BE2C (cell line): Measurements from ENCODE around the gene SCGB3A1.

Experiments used
- DNase-seq: peaks from one replicate; pipeline ENCODE4 v3.0.0-alpha.2; 2020
- H3K27me3 ChIP-seq: fragments of 250-450 bp; sonication (Bioruptor Pico); 2 replicates; pipeline ENCODE4 v1.5.1; 2020; ENCODE audit warnings: mild to moderate bottlenecking
- H3K36me3 ChIP-seq: fragments of 250-450 bp; sonication (Bioruptor Pico); 2 replicates; pipeline ENCODE4 v1.5.1; 2020; ENCODE audit warnings: mild to moderate bottlenecking
- H3K4me1 ChIP-seq: fragments of 250-450 bp; sonication (Bioruptor Pico); 2 replicates; pipeline ENCODE4 v1.5.1; 2020
- H3K4me3 ChIP-seq: 2 replicates; pipeline ENCODE4 v1.5.1; 2011; ENCODE audit warnings: low read depth, low read length
- H3K9me3 ChIP-seq: fragments of 250-450 bp; sonication (Bioruptor Pico); 2 replicates; pipeline ENCODE4 v1.5.1; 2020
- CTCF ChIP-seq: IDR thresholded peaks from 2 replicates; pipeline ENCODE4 v1.5.1; 2012; ENCODE audit warnings: mild to moderate bottlenecking, low read depth, low read length

The SCGB3A1 gene

GRCh38 chr5:180636403-180637075 is 45.2 kb upstream of the SCGB3A1 start:
- Histone ChIP-seq H3K27me3 (no peaks in the 10 kb centered on the region), H3K36me3 (no peaks in the 10 kb centered on the region), H3K4me3 (no peak overlapping the region), H3K9me3 (no peaks in the 10 kb centered on the region; the same call in 1 of the 2 replicates), H3K4me1 (no peaks in the 10 kb centered on the region)
- TF ChIP-seq CTCF: no peak
- no peak for DNase-seq

DNA sequence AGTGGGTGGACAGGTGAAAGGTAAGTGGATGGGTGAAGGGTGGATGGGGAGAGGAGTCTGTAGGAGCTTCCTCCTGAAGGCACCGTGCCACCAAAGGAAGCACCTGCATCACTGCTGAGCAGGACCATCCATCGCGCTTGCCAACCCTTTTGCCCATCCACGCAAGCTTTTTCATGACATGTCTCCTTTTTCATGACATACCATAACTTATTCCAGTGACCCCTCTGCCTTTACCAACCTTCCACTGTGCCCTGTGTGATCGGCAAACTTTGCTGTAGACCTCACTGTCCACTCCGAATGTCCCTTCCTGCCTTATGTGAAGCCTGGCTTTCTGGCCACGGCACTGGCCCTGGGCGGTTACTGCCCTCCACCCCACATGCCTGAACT is 44.7 kb upstream of the SCGB3A1 start:
- Histone ChIP-seq H3K4me1 (no peaks in the 10 kb centered on the region), H3K4me3 (no peak overlapping the region), H3K9me3 (no peaks in the 10 kb centered on the region; the same call in 1 of the 2 replicates), H3K36me3 (no peaks in the 10 kb centered on the region), H3K27me3 (no peaks in the 10 kb centered on the region)
- TF ChIP-seq CTCF: no peak
- DNase-seq: no peak

DNA sequence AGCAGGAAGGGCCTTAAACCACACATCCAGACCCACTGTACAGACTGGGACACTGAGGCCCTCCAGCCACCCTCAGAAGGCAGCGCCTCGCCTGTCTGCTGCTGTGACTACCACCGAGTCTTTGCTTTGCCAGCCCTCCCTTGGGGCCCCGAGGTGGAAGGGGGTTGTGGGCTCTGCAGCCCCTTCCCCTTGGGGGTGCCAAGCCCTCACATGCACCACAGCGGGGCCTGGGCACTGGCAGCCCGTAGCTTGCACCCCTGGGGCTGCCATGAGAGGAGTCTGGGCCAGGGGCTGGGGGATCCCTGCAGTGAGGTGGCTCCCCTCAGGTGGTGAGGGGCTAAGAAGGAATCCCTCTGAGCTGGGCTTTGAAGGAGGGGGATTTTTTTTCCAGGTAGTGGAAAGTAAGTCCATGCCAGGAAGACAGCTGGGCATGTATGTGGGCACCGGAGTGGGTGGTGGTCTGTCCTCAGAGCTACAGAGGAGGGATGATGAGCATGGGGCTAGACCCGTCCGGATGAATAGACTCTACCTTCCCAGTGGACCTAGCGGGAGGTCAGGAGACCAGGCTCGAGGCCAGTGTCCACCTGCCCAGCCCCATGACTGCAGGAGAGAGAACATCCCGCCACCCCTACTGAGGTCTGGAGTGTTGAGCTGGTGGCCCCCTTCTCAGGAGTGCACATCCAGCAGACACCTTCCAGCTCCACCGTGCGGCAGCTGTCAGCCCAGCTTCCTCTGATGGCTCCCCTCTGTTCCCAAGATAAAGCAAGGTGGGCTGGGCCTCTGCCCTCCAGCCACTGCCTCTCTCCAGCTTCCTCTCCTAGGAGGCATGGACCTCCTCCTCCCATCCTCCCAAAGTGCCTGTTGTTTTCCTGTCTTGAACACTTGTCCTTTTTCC is 42.2 kb upstream of the SCGB3A1 start:
- H3K27me3 ChIP-seq: no peaks in the 10 kb centered on the region
- TF ChIP-seq CTCF: no peak
- no peaks in the 10 kb centered on the region for H3K4me1 ChIP-seq
- no peaks in the 10 kb centered on the region for H3K36me3 ChIP-seq
- no peak overlapping the region for H3K4me3 ChIP-seq
- H3K9me3 ChIP-seq: no peaks in the 10 kb centered on the region; the same call in 1 of the 2 replicates
- no peak for DNase-seq

GRCh38 chr5:180632768-180633167 is 41.5 kb upstream of the SCGB3A1 start:
- Histone ChIP-seq H3K4me1 (no peaks in the 10 kb centered on the region), H3K9me3 (no peaks in the 10 kb centered on the region; the same call in 1 of the 2 replicates), H3K4me3 (no peak overlapping the region), H3K36me3 (no peaks in the 10 kb centered on the region), H3K27me3 (no peaks in the 10 kb centered on the region)
- DNase-seq: no peak
- TF ChIP-seq CTCF: no peak

DNA sequence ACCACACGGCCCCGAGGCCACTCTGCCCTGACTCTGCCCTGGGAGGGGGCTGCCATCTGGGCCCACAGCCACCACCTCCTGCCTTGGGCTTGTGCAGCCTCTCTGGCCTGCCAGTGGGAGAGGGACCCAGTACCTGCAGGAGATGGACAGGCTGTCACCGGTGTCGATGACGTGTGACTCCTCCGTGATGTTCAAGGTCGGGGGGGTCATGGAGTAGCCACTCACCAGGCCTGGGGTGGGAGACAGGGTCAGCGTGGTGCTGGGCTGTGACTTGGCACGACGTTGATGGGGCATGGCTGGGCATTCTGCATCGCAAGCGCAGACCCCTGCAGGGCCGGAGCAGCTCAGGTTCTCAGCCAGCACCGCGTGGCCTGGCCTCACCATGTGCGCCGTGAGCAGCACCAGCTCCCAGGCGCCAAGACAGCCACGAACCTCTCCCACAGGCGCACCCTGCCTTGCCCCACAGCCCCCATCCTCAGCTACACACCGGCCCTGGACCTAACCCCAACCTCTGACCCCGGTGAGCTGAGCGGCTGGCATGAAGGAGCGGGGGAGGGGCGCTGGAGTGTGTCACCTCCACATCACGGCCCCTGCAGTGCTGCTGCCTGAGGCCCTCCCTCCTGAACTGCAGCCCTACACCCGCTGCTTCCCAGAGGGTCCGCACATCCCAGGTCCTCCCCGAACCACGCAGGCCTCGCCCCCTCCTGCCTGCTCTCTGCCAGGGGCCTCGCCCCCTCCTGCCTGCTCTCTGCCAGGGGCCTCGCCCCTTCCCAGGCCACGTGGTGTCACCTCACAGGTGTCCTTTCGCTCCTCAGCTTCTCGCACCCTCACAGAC is 40.5 kb upstream of the SCGB3A1 start:
- H3K27me3 ChIP-seq: no peaks in the 10 kb centered on the region
- no peaks in the 10 kb centered on the region for H3K36me3 ChIP-seq
- no peak overlapping the region for H3K4me3 ChIP-seq
- TF ChIP-seq CTCF: no peak
- no peak for DNase-seq
- H3K9me3 ChIP-seq: no peaks in the 10 kb centered on the region; the same call in 1 of the 2 replicates
- H3K4me1 ChIP-seq: no peaks in the 10 kb centered on the region
